C4-2B (cell line): Measurements from ENCODE around the gene KIF15.

Experiments
- ZFX ChIP-seq: fragments of 450-650 bp; IDR thresholded peaks from 2 replicates; pipeline ENCODE4 v1.6.1; 2017
- TF ChIP-seq, protein P1 (sequence below): fragments of 450-650 bp; conservative IDR thresholded peaks from 2 replicates; pipeline ENCODE4 v1.5.1; 2017; ENCODE audit warnings: mild to moderate bottlenecking

GRCh38 chr3:44865272-44866035, 103.9 kb downstream of the KIF15 start:
- TF ChIP-seq, protein P1, sequence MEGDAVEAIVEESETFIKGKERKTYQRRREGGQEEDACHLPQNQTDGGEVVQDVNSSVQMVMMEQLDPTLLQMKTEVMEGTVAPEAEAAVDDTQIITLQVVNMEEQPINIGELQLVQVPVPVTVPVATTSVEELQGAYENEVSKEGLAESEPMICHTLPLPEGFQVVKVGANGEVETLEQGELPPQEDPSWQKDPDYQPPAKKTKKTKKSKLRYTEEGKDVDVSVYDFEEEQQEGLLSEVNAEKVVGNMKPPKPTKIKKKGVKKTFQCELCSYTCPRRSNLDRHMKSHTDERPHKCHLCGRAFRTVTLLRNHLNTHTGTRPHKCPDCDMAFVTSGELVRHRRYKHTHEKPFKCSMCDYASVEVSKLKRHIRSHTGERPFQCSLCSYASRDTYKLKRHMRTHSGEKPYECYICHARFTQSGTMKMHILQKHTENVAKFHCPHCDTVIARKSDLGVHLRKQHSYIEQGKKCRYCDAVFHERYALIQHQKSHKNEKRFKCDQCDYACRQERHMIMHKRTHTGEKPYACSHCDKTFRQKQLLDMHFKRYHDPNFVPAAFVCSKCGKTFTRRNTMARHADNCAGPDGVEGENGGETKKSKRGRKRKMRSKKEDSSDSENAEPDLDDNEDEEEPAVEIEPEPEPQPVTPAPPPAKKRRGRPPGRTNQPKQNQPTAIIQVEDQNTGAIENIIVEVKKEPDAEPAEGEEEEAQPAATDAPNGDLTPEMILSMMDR, result no peak
- no peak for TF ChIP-seq ZFX
